PFSK-1 (cell line): ENCODE measurements around the gene CDK16.
A peak's percentile ranks its signal among the peaks of the same experiment; 100 is the strongest.

Experiments used
- FOXP2 ChIP-seq: optimal IDR thresholded peaks from 2 replicates; pipeline ENCODE3; 2011; ENCODE audit warnings: borderline replicate concordance, control low read depth, inconsistent platforms; ENCODE audit not compliant: insufficient read depth; ENCODE audit errors: extremely low read length, extremely low read depth
- POLR2AphosphoS5 ChIP-seq: IDR thresholded peaks from 2 replicates; pipeline ENCODE4 v1.6.1; 2012; ENCODE audit warnings: low read depth, mild to moderate bottlenecking, control low read depth, low read length, moderate library complexity
- SIN3A ChIP-seq: IDR thresholded peaks from 2 replicates; pipeline ENCODE4 v1.6.1; 2012; ENCODE audit warnings: mild to moderate bottlenecking, low read length, moderate library complexity, borderline replicate concordance; ENCODE audit not compliant: insufficient read depth
- TAF1 ChIP-seq: IDR thresholded peaks from 2 replicates; pipeline ENCODE4 v1.6.1; 2012; ENCODE audit warnings: low read length, control low read depth, borderline replicate concordance; ENCODE audit not compliant: insufficient read depth
- TF ChIP-seq, protein P1 (sequence below), 2 experiments: IDR thresholded peaks; 2 replicates each; pipeline versions ENCODE4 v1.6.1 to v1.8.0; 2011 to 2012; ENCODE audit warnings: low read depth in 2 of 2, low read length in 2 of 2, control low read depth in 1 of 2, inconsistent platforms in 1 of 2, mild to moderate bottlenecking in 1 of 2, moderate library complexity in 1 of 2; ENCODE audit not compliant: insufficient read depth in 1 of 2

CDK16 gene

DNA sequence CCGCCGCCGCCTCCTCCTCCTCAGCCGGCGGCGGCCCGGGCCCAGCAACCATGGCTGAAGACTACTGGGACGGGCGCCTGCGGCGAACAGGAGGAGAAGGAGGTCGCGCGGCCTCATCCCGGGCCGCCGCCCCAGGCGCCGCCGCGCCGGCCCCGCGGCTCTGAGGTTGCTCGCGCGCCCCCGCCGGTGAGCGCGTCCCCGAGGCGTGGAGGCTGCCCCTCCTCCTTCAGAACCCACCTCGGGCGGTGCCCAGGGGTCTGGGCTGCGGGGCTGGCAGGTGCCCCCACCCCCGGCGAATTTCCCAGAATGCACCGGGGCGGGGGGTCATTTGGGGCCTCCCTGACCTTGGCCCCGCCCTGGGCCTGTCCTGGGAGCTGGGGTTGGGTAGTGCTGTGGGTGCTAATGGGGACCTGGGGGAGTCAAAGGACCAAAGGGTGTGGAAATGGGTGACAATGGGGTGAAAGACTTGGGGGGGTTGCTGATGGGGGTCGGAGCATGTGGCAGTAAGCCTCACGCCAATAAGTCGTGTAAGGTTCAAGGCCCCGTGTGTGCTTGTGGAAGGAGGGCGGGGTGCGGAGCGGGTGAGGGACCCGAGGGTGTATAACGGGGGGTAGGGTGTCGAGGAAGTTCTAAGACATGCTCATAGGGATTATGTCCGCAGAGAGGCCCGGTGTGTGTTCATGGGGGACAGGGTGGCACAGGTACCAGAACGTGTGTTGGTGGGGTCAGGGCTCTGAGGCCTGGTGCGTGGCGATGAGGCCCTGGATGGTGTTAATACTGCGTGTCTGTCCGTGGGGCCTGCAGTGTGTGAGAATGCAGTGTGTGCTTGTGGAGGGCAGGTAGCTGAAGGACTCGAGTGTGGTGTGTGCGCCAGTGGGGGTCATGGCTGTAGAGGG lies 687 bp downstream of the CDK16 start:
- TF ChIP-seq SIN3A (no peak), POLR2AphosphoS5 (no peak; the same call in none of the 2 replicates), FOXP2 (no peak), TAF1 (peak; percentile 11; the same call in 1 of the 2 replicates)
- TF ChIP-seq, protein P1, sequence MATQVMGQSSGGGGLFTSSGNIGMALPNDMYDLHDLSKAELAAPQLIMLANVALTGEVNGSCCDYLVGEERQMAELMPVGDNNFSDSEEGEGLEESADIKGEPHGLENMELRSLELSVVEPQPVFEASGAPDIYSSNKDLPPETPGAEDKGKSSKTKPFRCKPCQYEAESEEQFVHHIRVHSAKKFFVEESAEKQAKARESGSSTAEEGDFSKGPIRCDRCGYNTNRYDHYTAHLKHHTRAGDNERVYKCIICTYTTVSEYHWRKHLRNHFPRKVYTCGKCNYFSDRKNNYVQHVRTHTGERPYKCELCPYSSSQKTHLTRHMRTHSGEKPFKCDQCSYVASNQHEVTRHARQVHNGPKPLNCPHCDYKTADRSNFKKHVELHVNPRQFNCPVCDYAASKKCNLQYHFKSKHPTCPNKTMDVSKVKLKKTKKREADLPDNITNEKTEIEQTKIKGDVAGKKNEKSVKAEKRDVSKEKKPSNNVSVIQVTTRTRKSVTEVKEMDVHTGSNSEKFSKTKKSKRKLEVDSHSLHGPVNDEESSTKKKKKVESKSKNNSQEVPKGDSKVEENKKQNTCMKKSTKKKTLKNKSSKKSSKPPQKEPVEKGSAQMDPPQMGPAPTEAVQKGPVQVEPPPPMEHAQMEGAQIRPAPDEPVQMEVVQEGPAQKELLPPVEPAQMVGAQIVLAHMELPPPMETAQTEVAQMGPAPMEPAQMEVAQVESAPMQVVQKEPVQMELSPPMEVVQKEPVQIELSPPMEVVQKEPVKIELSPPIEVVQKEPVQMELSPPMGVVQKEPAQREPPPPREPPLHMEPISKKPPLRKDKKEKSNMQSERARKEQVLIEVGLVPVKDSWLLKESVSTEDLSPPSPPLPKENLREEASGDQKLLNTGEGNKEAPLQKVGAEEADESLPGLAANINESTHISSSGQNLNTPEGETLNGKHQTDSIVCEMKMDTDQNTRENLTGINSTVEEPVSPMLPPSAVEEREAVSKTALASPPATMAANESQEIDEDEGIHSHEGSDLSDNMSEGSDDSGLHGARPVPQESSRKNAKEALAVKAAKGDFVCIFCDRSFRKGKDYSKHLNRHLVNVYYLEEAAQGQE (IDR thresholded peaks at IDR 0.05; ENCODE audit: insufficient read depth in 1 of 2, low read depth in 2 of 2, low read length in 2 of 2): no peak

DNA sequence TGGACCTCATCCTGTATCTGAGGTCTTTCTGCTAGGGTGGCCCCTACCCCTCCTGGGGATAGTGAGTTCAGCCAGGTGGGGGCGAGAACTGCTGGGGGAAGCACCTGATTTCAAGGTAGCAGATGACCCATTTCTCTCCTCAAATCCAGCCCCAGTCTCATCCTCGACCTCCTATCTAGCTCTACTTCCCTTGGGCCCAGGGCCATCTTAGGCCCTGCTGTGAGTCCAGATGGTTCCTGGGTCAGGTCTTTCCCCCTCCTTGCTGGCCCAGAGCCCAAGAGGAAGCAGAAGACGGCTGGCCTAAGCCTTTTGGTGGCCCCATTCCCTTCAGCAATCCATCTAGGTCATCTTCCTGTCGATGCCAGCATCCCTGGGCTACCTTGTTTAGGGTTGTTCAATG lies 3.3 kb downstream of the CDK16 start:
- TF ChIP-seq TAF1 (no peak), SIN3A (no peak), POLR2AphosphoS5 (no peak), FOXP2 (no peak)
- TF ChIP-seq, protein P1 (IDR thresholded peaks at IDR 0.05; ENCODE audit: insufficient read depth in 1 of 2, low read depth in 2 of 2, low read length in 2 of 2): no peak

DNA sequence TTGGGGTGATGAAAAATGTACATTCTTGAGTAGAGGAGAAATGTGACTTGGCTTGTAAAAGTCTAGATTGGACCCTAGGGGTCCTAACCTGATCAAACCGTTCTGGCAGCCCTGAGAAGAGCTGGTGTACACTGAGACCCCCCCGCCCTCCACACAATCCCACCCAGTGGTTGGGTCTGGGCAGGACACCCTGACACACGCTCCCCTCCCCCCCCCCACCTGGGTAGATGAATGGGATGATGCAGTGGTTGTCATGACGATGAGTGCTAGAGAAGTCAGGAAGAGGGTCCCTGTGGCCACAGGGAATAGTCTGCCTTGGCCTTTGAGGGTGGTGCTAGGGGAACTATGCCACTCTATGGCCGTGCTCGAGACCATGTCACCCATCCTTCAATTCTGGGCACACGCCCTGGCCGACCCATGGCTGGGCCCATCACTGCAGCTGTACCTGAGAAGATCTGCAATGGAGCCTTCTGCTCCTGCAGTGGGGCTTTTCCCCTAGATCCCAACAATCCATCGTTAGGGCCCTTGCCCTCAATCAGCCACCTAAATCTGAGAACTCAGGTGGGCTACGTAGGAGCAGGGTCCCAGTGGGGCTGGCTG lies 4.4 kb downstream of the CDK16 start:
- no peak for TF ChIP-seq POLR2AphosphoS5
- no peak for TF ChIP-seq TAF1
- TF ChIP-seq, protein P1 (IDR thresholded peaks at IDR 0.05; ENCODE audit: insufficient read depth in 1 of 2, low read depth in 2 of 2, low read length in 2 of 2): no peak
- no peak for TF ChIP-seq FOXP2
- no peak for TF ChIP-seq SIN3A

DNA sequence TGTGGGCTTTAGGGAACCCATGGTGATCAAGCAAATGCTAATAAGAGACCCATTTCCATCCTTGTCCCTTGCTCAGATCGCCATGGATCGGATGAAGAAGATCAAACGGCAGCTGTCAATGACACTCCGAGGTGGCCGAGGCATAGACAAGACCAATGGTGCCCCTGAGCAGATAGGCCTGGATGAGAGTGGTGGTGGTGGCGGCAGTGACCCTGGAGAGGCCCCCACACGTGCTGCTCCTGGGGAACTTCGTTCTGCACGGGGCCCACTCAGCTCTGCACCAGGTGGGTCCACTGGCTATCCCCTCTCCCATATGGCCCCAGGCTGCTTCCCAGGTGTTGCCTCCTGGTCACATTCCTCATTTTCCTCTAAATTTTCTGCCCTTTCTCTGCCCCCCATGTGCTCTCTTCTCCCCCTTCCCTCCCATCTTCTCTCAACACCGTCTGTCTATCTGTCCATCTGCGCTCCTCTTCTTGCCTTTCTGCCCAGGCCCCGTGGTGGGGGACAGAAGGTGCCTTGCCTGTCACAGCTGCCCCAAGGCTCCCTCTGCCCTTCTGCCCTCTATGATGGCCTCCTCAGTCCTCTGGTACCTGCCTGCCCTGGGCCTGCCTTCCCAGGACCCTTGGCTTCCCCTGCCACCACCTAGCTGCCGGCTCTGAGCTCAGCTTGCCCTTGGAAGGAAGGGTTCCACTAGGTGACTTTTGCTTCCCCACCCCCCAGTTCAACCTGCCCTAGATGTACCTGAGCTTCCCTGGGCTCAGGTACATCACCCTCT lies 5.2 kb downstream of the CDK16 start:
- TF ChIP-seq FOXP2 (no peak), TAF1 (no peak), SIN3A (no peak), POLR2AphosphoS5 (no peak)
- TF ChIP-seq, protein P1 (IDR thresholded peaks at IDR 0.05; ENCODE audit: insufficient read depth in 1 of 2, low read depth in 2 of 2, low read length in 2 of 2): no peak
